Omental fat pad (tissue), 4 donors: Measurements from ENCODE around the gene IL11. TPM values are rescaled to one million over a fixed set of nuclear protein-coding genes. Genes with fewer than 3 reads are reported as not detected.

Experiments
- ATAC-seq: fragments of 150-250 bp; one replicate; pipeline ENCODE4 v1.9.1; 2016; ENCODE audit warnings: mild to moderate bottlenecking, moderate library complexity; ENCODE audit not compliant: low FRiP score
- DNase-seq: peaks from one replicate; pipeline ENCODE4 v3.0.0-alpha.2; 2019; ENCODE audit warnings: low spot score
- CTCF ChIP-seq, 3 donors: fragments of 450-650 bp; IDR thresholded peaks; one replicate each; pipeline ENCODE4 v1.5.1; 2016 to 2017; ENCODE audit warnings: antibody characterized with exemption in 3 of 3, mild to moderate bottlenecking in 3 of 3, moderate library complexity in 2 of 3
- total RNA-seq, 4 donors: library from RNA; depleted of rRNA; stranded (reverse); fragments of >200 nt; gene quantifications; one replicate each; pipeline ENCODE4 v1.1.0, GENCODE V29; 2016

The IL11 gene
- total RNA-seq, 4 donors from 2014 or later, result 0.28 to 1.2 TPM; not detected in 2

GRCh38 chr19:55316646-55317045 lies 53.6 kb downstream of the IL11 start:
- TF ChIP-seq CTCF (IDR thresholded peaks at IDR 0.05), result no peak
- DNase-seq (no peak), ATAC-seq (no peak)

DNA sequence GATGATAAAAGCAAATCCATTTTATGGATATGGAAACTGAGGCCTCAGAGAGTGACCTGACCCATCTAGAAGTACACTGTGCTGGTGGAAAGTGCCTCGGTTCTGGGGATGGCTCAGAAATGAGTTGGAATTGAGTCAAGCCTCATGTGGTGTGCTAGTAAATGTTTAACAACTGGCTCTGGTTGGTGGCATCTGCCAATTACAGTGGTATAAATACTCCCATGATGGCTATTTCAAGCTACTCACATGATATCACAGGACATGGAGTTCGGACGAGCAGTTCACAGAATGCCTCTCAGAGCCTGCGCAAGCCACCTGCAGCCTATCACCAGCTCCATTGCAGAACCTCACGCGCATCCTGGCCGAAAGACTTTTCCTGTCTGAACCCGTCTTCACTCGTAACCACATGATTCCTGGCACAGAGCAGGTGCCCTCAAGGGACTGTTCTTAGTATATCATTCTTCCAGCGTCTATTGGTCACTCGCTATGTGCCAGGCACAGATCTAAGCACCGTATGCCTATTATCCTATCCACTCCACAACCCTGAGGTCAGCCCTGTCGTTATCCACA lies 54.2 kb downstream of the IL11 start:
- no peak for TF ChIP-seq CTCF (IDR thresholded peaks at IDR 0.05)
- ATAC-seq (no peak), DNase-seq (no peak)

- DNase-seq (no peak), ATAC-seq (no peak)
- no peak for TF ChIP-seq CTCF (IDR thresholded peaks at IDR 0.05)
These were observed 55.9 kb downstream of the IL11 start for GRCh38 chr19:55314396-55314795.

Other genes starting within 250 kb of the IL11 start
- 1 to 10 TPM in 3 of 4 donors, not detected in 1; 1.9 to 7.2 (median 4.3) TPM for gene TNNT1, start 221.3 kb downstream of the IL11 start, total RNA-seq
- gene TNNI3, start 212.7 kb downstream of the IL11 start, total RNA-seq, result not detected
- under 1 TPM in 2 of 4 donors, not detected in 2; 0.65 to 0.69 TPM for gene DNAAF3, start 203.8 kb downstream of the IL11 start, total RNA-seq
- under 1 TPM in 1 of 4 donors, not detected in 3; 0.28 TPM for gene SYT5, start 190.2 kb downstream of the IL11 start, total RNA-seq
- gene PTPRH, start 161.0 kb downstream of the IL11 start, total RNA-seq, result 1 to 10 TPM; 1.4 to 9.8 (median 5.5) TPM
- 1 to 10 TPM in 3 of 4 donors, under 1 TPM in 1; 0.65 to 3.5 (median 2.5) TPM for gene TMEM86B, start 141.7 kb downstream of the IL11 start, total RNA-seq
- gene PPP6R1, start 111.4 kb downstream of the IL11 start, total RNA-seq, result 10 to 100 TPM; 27.8 to 43.6 (median 35.5) TPM
- 10 to 100 TPM; 19.5 to 25.9 (median 21.2) TPM for gene HSPBP1, start 90.4 kb downstream of the IL11 start, total RNA-seq
- gene BRSK1, start 86.5 kb downstream of the IL11 start, total RNA-seq, result 1 to 10 TPM in 1 of 4 donors, under 1 TPM in 1, not detected in 2; 0.19 to 2.1 TPM
- gene TMEM150B, start 45.1 kb downstream of the IL11 start, total RNA-seq, result 10 to 100 TPM in 2 of 4 donors, 1 to 10 TPM in 2; 5.6 to 26.7 (median 16.6) TPM
- gene KMT5C, start 30.6 kb downstream of the IL11 start, total RNA-seq, result 10 to 100 TPM in 1 of 4 donors, 1 to 10 TPM in 3; 5.3 to 22.9 (median 6.8) TPM
- gene COX6B2, start 15.7 kb downstream of the IL11 start, total RNA-seq, result under 1 TPM in 1 of 4 donors, not detected in 3; 0.56 TPM
- gene GARIN5B, start 7.2 kb downstream of the IL11 start, total RNA-seq, result under 1 TPM in 1 of 4 donors, not detected in 3; 0.09 TPM
- not detected for gene TMEM190, start 6.4 kb upstream of the IL11 start, total RNA-seq
- 1 to 10 TPM in 3 of 4 donors, not detected in 1; 1.5 to 1.7 (median 1.6) TPM for gene TMEM238, start 13.8 kb upstream of the IL11 start, total RNA-seq
- 100 to 1,000 TPM; 490 to 747 (median 555) TPM for gene RPL28, start 15.5 kb upstream of the IL11 start, total RNA-seq
- gene UBE2S, start 37.3 kb upstream of the IL11 start, total RNA-seq, result 10 to 100 TPM in 2 of 4 donors, 1 to 10 TPM in 2; 7.4 to 25.6 (median 13.0) TPM
- not detected for gene SHISA7, start 72.8 kb upstream of the IL11 start, total RNA-seq
- gene ISOC2, start 91.2 kb upstream of the IL11 start, total RNA-seq, result 10 to 100 TPM; 52.5 to 96.8 (median 62.5) TPM
- not detected for gene C19orf85, start 94.3 kb upstream of the IL11 start, total RNA-seq
- 1 to 10 TPM; 1.7 to 6.4 (median 2.6) TPM for gene ZNF628, start 106.2 kb upstream of the IL11 start, total RNA-seq
- gene NAT14, start 114.7 kb upstream of the IL11 start, total RNA-seq, result 1 to 10 TPM; 2.3 to 4.6 (median 2.6) TPM
- gene SSC5D, start 118.0 kb upstream of the IL11 start, total RNA-seq, result 1 to 10 TPM; 1.6 to 6.1 (median 3.5) TPM
- gene SBK2, start 166.7 kb upstream of the IL11 start, total RNA-seq, result under 1 TPM in 1 of 4 donors, not detected in 3; 0.56 TPM
- gene SBK3, start 175.1 kb upstream of the IL11 start, total RNA-seq, result 1 to 10 TPM in 1 of 4 donors, under 1 TPM in 2, not detected in 1; 0.36 to 1.5 (median 0.79) TPM
- 1 to 10 TPM; 1.3 to 4.0 (median 2.3) TPM for gene ZNF579, start 210.4 kb upstream of the IL11 start, total RNA-seq
- gene FIZ1, start 229.1 kb upstream of the IL11 start, total RNA-seq, result 1 to 10 TPM; 4.2 to 7.1 (median 5.0) TPM
- 10 to 100 TPM; 15.6 to 27.5 (median 17.4) TPM for gene ZNF524, start 229.8 kb upstream of the IL11 start, total RNA-seq
- gene ZNF865, start 235.2 kb upstream of the IL11 start, total RNA-seq, result 1 to 10 TPM; 2.2 to 6.3 (median 3.8) TPM